Spleen (tissue), 7 donors: ENCODE measurements around the gene ATXN10.

ENCODE experiments used
- POLR2A ChIP-seq, 3 donors: fragments of 450-650 bp; IDR thresholded peaks; one replicate each; pipeline ENCODE4 v1.5.1; 2017; ENCODE audit warnings: antibody characterized with exemption in 3 of 3, mild to moderate bottlenecking in 1 of 3
- POLR2AphosphoS5 ChIP-seq, 3 donors: sonication (generic); formaldehyde crosslinking; IDR thresholded peaks; one replicate each; pipeline ENCODE4 v1.5.1; 2017; ENCODE audit warnings: antibody characterized with exemption in 3 of 3
- TF ChIP-seq, protein P1 (sequence below), 11 experiments: fragments of 200-600 bp in 7 of 11; fragments of 450-650 bp in 4 of 11; sonication (generic) in 4 of 11; IDR thresholded peaks in 8 of 11; conservative IDR thresholded peaks in 3 of 11; 1 replicate in 7 of 11; 2 replicates in 4 of 11; pipeline versions ENCODE4 v1.4.0 to v1.8.0; 2016 to 2021; ENCODE audit warnings: antibody characterized with exemption in 11 of 11, inconsistent platforms in 4 of 11, mild to moderate bottlenecking in 1 of 11
- donor health status: DM: no; HTN: no; CAD: no; lungs with moderate emphysema.
- donor health status: DM: no; HTN: no; CAD: no.
- donor health status: DM: no; HTN: no; CAD: no.

DNA sequence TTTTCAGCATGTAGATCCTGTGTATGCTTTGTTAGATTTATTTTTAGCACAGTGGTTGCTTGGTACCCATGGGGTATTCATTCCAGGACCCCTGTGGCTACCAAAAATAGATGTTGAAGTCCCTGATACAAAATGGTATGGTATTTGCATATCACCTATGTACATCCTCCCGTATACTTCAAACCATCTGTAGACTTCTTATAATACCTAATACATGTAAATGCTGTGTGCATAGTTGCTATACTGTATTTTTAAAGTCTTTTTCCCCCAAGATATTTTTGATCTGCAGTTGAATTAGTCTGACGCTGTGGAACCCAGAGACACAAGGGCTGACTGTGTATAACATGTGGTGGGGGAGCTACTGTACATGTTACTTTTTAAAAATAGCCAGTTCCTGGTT lies 101.1 kb downstream of the ATXN10 start:
- TF ChIP-seq, protein P1, sequence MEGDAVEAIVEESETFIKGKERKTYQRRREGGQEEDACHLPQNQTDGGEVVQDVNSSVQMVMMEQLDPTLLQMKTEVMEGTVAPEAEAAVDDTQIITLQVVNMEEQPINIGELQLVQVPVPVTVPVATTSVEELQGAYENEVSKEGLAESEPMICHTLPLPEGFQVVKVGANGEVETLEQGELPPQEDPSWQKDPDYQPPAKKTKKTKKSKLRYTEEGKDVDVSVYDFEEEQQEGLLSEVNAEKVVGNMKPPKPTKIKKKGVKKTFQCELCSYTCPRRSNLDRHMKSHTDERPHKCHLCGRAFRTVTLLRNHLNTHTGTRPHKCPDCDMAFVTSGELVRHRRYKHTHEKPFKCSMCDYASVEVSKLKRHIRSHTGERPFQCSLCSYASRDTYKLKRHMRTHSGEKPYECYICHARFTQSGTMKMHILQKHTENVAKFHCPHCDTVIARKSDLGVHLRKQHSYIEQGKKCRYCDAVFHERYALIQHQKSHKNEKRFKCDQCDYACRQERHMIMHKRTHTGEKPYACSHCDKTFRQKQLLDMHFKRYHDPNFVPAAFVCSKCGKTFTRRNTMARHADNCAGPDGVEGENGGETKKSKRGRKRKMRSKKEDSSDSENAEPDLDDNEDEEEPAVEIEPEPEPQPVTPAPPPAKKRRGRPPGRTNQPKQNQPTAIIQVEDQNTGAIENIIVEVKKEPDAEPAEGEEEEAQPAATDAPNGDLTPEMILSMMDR (IDR thresholded peaks at IDR 0.05 in 8 of 11, conservative IDR thresholded peaks at IDR 0.05 in 3 of 11) = no peak
- TF ChIP-seq POLR2A (IDR thresholded peaks at IDR 0.05) = no peak
- TF ChIP-seq POLR2AphosphoS5 (IDR thresholded peaks at IDR 0.05) = no peak
